GM19463 (cell line): ENCODE measurements around the gene JAM3.
"Not testable (repeated sequence)": the region's sequence is repeated elsewhere in the genome, so short reads cannot be mapped to it uniquely, and the experiment has no call there.

Source experiments
- ATAC-seq: cut with Tn5 transposase; IDR thresholded peaks from one replicate; pipeline ENCODE4 v1.9.1; 2021; ENCODE audit warnings: mild to moderate bottlenecking, moderate library complexity; ENCODE audit not compliant: unreplicated experiment

The JAM3 gene

DNA sequence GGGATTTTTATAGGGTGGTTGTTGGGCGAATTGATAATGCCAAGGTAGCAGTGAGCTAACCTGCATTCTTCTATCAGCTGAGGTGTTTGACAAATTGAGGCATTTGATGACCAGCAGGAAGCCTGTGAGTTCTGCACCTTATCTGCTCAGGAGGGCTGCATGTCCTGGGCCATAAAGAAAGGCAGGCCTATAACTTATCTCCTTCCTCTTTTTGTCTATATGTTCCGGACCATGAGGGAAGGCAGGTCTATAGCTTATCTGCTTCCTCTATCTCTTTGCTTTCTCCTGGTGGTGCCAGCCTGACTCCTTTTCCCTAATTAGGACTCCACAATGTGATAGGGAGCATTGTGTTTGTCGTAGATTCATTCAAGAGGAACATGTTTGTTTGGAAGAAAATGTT is 8.6 kb upstream of the JAM3 start:
- ATAC-seq, result no peak

- no peak for ATAC-seq
These were observed 6.4 kb upstream of the JAM3 start for GRCh38 chr11:134062265-134063123.

GRCh38 chr11:134063124-134063495 is 5.8 kb upstream of the JAM3 start:
- no peak for ATAC-seq

- ATAC-seq, result no peak
These were observed 4.7 kb upstream of the JAM3 start for GRCh38 chr11:134063991-134064747.

- ATAC-seq, result no peak
These were observed 3.5 kb upstream of the JAM3 start for GRCh38 chr11:134065381-134065780.

DNA sequence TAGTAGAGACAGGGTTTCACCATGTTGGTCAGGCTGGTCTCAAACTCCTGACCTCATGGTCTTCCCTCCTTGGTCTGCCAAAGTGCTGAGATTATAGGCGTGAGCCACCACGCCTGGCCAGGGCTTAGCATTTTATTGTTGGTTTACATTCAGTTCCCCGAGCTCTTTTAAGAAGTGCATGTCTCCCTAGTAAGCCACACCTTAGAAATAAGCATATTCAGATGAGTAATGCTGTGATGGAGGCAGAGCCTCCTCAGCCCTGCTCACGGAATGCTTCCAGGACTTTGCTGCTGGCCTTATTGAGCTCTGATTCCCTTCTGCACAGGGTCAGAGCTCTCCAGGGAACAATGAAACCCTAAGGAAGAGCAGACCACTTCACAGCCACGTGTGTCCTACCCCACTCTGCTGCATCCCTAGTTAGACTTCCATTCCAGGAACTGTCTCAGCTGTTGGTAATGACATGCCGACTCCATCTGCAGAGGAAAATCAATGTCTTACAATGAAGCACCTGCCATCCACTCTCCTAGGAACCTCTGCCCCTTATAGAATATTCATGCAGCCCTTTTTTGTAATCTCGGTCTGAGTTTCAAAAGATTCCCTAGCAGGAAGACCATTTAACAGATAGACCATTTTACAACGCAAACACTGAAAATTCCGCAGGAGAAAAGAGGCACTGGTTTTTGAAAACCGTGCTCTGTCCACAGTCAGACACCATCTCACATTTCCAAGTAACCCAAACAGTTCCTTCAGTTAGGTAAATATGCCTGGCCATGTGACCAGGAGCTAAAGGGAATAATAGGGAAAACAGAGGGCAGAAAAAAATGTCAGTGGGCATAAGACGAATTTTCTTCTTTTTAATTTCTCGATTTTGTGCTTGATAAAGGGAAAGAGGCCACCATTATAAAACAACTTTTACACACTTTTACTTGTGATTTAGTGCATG is 1.7 kb upstream of the JAM3 start:
- ATAC-seq, result no peak

DNA sequence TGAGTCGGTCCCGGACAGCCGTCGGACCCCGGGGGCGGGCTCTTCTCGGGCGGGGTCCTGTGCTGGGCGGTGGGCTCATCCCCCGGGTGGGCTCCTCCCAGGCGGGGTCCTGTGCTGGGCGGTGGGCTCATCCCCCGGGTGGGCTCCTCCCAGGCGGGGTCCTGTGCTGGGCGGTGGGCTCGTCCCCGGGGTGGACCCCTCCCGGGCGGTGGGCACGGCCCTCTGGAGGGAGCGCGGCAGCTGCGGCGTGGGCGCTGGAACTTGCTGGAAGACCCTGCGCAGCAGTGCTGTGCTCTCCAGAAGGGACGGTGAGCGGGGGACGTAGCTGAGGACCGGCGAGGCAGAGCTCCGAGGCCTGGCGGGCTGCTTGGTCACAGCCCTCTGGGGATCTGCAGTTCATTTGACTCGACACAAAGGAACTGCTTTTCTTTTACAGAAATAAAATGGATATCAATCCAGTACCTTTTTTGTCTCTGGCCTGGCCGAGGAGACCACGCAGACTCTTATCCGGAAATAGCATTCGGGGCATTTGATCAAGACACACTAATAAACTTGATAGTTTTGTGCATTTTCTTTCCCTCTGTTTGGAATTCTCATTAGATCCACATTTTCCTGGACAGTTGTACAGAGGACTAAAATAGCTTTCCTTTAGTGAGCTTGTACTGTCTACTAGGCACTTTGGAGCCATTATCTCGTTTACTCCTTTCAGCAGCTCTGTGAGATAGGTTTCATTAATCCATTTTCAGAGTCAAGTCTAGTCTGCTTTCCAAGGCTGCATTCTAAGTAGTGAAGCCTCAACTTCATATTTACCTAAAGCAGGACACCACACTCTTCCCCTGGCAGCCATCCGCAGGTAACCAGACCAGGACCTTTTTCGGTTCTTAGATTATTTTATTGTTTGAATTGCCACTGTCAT is 812 bp downstream of the JAM3 start:
- no peak for ATAC-seq

- ATAC-seq, result no peak
These were observed 1.5 kb downstream of the JAM3 start for GRCh38 chr11:134070342-134070845.

DNA sequence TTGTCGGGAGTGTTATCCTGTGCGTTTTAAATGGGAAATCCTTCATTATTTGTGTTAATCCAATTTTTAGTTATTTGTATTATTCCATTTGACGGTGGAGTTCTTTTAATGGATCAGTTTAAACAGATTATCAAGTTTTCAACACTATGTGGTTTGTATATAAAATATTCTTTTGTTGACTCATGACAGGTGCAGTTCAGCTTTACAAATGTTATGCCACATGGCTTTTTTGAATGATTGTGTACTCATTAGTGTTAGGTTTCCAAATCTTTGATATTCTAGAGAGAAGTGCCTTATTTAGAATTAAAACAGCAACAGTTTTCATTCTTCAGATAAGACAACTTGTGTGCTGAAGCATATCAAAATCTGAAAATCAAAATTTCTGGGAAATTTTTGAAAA is 2.4 kb downstream of the JAM3 start:
- no peak for ATAC-seq

DNA sequence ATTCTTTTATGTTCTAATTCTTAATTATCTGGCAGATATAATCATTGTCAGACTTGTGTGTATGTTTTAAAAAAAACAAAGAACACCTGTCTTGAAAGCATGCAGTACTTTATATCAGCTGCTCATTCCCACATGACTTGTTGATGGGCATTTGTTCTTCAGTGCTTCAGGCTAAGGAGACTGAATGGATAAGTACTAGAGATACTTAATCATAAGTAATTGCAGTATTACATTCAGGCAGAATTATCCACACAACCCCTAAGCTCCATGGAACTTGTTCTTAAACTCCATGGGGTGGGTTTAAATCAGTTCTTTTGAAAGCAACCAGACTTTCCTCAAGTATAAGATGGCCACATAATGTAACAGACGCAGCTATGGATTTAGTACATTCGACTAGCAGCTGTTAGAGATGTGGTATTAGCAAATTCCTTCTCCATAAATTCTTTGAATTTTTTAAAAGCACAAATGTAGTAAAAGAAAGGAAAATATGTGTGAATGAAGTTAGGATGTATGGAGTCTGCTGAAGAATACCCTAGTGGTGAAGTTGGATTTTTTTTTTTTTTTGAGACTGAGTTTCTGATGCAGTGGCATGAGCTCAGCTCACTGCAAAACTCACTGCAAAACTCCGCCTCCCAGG is 3.0 kb downstream of the JAM3 start:
- ATAC-seq, result no peak

GRCh38 chr11:134072844-134073243 is 4.0 kb downstream of the JAM3 start:
- peak; percentile 55 for ATAC-seq

DNA sequence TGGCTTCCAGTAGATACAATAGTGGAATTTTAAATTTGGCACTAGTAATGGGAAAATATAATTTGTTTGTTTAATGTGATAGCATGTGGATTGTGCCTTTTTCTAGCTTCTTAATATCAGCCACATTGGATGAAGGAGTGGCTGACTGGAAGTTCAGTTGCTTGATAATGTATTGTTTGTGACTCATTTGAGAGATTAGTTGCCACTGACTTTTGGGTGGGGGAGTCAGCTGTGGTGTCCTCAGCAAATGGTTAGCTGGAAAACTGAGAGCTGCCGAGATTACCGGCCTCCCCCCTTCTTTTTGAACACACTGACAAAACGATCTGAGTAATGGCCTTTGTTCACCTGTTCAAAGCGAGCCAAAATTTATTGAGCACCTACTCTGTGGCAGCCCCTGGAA is 5.5 kb downstream of the JAM3 start:
- ATAC-seq, result no peak

- ATAC-seq, result no peak
These were observed 5.9 kb downstream of the JAM3 start for GRCh38 chr11:134074766-134075165.

DNA sequence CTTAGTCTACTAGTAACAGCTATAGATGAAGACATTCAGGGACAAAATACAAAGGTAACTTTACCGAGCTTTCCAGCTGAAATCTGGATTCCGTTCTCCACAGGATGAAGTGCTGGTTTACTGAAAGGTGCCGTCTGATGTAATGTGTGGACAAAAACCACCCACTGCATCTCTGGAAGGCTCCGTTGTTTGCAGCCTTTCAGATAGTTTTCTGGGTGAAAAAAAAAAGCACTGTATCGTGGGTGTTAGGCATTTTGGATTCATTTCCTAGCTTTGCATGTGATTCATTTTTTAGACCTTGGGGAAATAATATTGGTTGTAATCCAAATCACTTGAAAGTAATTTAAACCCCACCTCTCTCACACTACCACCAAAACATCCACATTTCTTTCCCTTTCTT is 10.4 kb downstream of the JAM3 start:
- ATAC-seq, result no peak

DNA sequence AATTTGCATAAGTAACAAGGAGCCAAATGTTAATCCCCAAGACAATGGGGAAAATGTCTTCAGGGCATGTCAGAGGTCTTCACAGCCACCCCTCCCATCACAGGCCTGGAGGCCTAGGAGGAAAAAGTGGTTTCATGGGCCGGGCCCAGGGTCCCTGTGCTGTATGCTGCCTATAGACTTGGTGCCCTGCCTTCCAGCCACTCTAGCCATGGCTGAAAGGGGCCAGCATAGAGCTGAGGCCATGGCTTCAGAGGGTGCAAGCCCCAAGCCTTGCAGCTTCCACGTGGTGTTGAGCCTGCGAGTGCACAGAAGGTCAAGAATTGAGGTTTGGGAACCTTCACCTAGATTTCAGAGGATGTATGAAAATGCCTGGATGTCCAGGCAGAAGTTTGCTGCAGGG is 12.4 kb downstream of the JAM3 start:
- not testable (repeated sequence) for ATAC-seq

GRCh38 chr11:134082990-134083389 is 14.1 kb downstream of the JAM3 start:
- no peak for ATAC-seq

GRCh38 chr11:134086376-134086775 is 17.5 kb downstream of the JAM3 start:
- ATAC-seq, result no peak

DNA sequence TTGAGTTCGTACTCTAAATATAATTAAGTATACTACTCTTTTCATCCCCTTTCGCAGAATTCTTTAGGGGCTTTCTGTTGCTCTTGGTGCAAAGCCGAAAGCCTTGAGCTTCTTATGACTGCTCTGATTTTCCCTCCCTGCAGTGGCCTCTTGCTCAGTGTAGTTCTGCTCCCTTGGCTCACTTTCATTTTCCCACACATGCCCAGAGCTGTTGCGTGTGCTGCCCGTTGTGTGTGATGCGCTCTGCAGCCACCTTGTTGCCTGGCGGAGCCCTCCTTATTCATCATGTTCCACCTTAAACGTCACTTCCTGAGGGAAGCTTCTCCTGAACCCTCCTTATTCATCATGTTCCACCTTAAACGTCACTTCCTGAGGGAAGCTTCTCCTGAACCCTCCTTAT is 23.1 kb downstream of the JAM3 start:
- not testable (repeated sequence) for ATAC-seq

GRCh38 chr11:134097166-134097565 is 28.3 kb downstream of the JAM3 start:
- no peak for ATAC-seq
